Endothelial cell (in vitro differentiated cells): ENCODE data around the gene UBXN11. TPM values are rescaled to one million over a fixed set of nuclear protein-coding genes. Genes with fewer than 3 reads are reported as not detected.
A peak's percentile ranks its signal among the peaks of the same experiment; 100 is the strongest.

ENCODE experiments used
- DNase-seq: peaks from one replicate; pipeline ENCODE4 v3.0.0; 2021; ENCODE audit warnings: low spot score
- H3K27ac Mint-ChIP-seq: one replicate; pipeline ENCODE4 v1.8.0; 2021; ENCODE audit warnings: mixed read lengths, inconsistent platforms; ENCODE audit not compliant: unreplicated experiment
- H3K27me3 Mint-ChIP-seq: one replicate; pipeline ENCODE4 v1.8.0; 2021; ENCODE audit warnings: mild to moderate bottlenecking, moderate library complexity, mixed read lengths, inconsistent platforms; ENCODE audit not compliant: unreplicated experiment
- H3K36me3 Mint-ChIP-seq: one replicate; pipeline ENCODE4 v1.8.0; 2021; ENCODE audit warnings: mild to moderate bottlenecking, low read depth, mixed read lengths, inconsistent platforms; ENCODE audit not compliant: unreplicated experiment
- H3K4me1 Mint-ChIP-seq: one replicate; pipeline ENCODE4 v1.8.0; 2021; ENCODE audit warnings: mild to moderate bottlenecking, mixed read lengths, inconsistent platforms; ENCODE audit not compliant: unreplicated experiment
- H3K4me3 Mint-ChIP-seq: one replicate; pipeline ENCODE4 v1.8.0; 2021; ENCODE audit warnings: mild to moderate bottlenecking, mixed read lengths, inconsistent platforms; ENCODE audit not compliant: unreplicated experiment
- H3K9me3 Mint-ChIP-seq: one replicate; pipeline ENCODE4 v1.8.0; 2021; ENCODE audit warnings: mixed read lengths, inconsistent platforms; ENCODE audit not compliant: unreplicated experiment
- CTCF ChIP-seq: fragments of 200-600 bp; sonication (generic); IDR thresholded peaks from one replicate; pipeline ENCODE4 v1.5.0; 2021; ENCODE audit warnings: antibody characterized with exemption; ENCODE audit not compliant: unreplicated experiment
- total RNA-seq: library from RNA; stranded (reverse); fragmentation: NEBNext Ultra II Directional; extraction: Animal tissue kit (Norgen Biotek cat#: 25700); gene quantifications from one replicate; pipeline ENCODE4 v1.2.1, GENCODE V29; 2021; ENCODE audit not compliant: unreplicated experiment

Gene UBXN11
- total RNA-seq, 1 donor from 2014 or later: 16.0 TPM

GRCh38 chr1:26344147-26344920 is 37.9 kb upstream of the UBXN11 start:
- TF ChIP-seq CTCF: no peak
- Mint-ChIP-seq H3K4me3 (no peak overlapping the region), H3K4me1 (peaks cover 15% of the 10 kb centered on the region), H3K27me3 (peaks cover 4% of the 10 kb centered on the region), H3K36me3 (no peaks in the 10 kb centered on the region), H3K27ac (no peak overlapping the region), H3K9me3 (no peaks in the 10 kb centered on the region)
- DNase-seq: no peak

GRCh38 chr1:26340047-26340481 is 33.6 kb upstream of the UBXN11 start:
- peaks cover 11% of the 10 kb centered on the region for H3K4me1 Mint-ChIP-seq
- H3K27me3 Mint-ChIP-seq: peaks cover 6% of the 10 kb centered on the region
- TF ChIP-seq CTCF: no peak
- no peak overlapping the region for H3K4me3 Mint-ChIP-seq
- DNase-seq: no peak
- no peak overlapping the region for H3K27ac Mint-ChIP-seq
- no peaks in the 10 kb centered on the region for H3K36me3 Mint-ChIP-seq
- H3K9me3 Mint-ChIP-seq: no peaks in the 10 kb centered on the region

GRCh38 chr1:26338670-26339069 is 32.2 kb upstream of the UBXN11 start:
- DNase-seq: no peak
- H3K4me1 Mint-ChIP-seq: peaks cover 11% of the 10 kb centered on the region
- no peaks in the 10 kb centered on the region for H3K9me3 Mint-ChIP-seq
- H3K4me3 Mint-ChIP-seq: no peak overlapping the region
- peaks cover 6% of the 10 kb centered on the region for H3K27me3 Mint-ChIP-seq
- no peak for TF ChIP-seq CTCF
- H3K36me3 Mint-ChIP-seq: no peaks in the 10 kb centered on the region
- H3K27ac Mint-ChIP-seq: no peak overlapping the region

GRCh38 chr1:26337625-26338024 is 31.2 kb upstream of the UBXN11 start:
- peaks cover 3% of the 10 kb centered on the region for H3K27me3 Mint-ChIP-seq
- no peak overlapping the region for H3K27ac Mint-ChIP-seq
- H3K4me3 Mint-ChIP-seq: no peak overlapping the region
- H3K36me3 Mint-ChIP-seq: no peaks in the 10 kb centered on the region
- no peaks in the 10 kb centered on the region for H3K9me3 Mint-ChIP-seq
- peaks cover 11% of the 10 kb centered on the region for H3K4me1 Mint-ChIP-seq
- no peak for DNase-seq
- no peak for TF ChIP-seq CTCF

- DNase-seq: no peak
- peaks cover 3% of the 10 kb centered on the region for H3K27me3 Mint-ChIP-seq
- no peaks in the 10 kb centered on the region for H3K9me3 Mint-ChIP-seq
- H3K4me1 Mint-ChIP-seq: peaks cover 11% of the 10 kb centered on the region
- no peak overlapping the region for H3K27ac Mint-ChIP-seq
- no peak for TF ChIP-seq CTCF
- peak overlapping the region; percentile 31 for H3K4me3 Mint-ChIP-seq
- H3K36me3 Mint-ChIP-seq: no peaks in the 10 kb centered on the region
Measured at GRCh38 chr1:26337206-26337535, 30.7 kb upstream of the UBXN11 start.
